IMR-90 (cell line): ENCODE measurements around the gene NFYC. TPM values are rescaled to one million over a fixed set of nuclear protein-coding genes. Genes with fewer than 3 reads are reported as not detected.

ENCODE experiments used
- ATAC-seq: fragments of 200-7000 bp; cut with Tn5 transposase; 2 replicates; pipeline ENCODE4 v1.9.1; 2020; ENCODE audit warnings: low read depth, mild to moderate bottlenecking, moderate library complexity
- BruUV-seq: library from RNA; stranded (reverse); fragments of 400-500 nt; replicated peaks from 2 replicates; lab custom pipeline; 2021; lab: Mats Ljungman, UMichigan
- CTCF ChIA-PET: fragments of 300-600 bp; formaldehyde crosslinking; extraction: SDS; loops from one replicate; lab custom pipeline; 2021; ENCODE audit warnings: antibody characterized with exemption; lab: Yijun Ruan, JAX
- POLR2A ChIA-PET: fragments of 300-600 bp; sonication (Branson Sonifier 250); formaldehyde crosslinking; loops from one replicate; lab custom pipeline; 2022; ENCODE audit warnings: antibody characterized with exemption; ENCODE audit not compliant: unreplicated experiment; lab: Charles Lee
- DNase-seq: peaks from one replicate; pipeline ENCODE4 v3.0.0; 2013
- H2AFZ ChIP-seq: replicated peaks from 2 replicates; pipeline ENCODE3; 2013; ENCODE audit warnings: low read length, mild to moderate bottlenecking; ENCODE audit not compliant: poor library complexity
- H2AK5ac ChIP-seq: 2 replicates; pipeline ENCODE4 v1.6.1; 2013; ENCODE audit warnings: low read depth, low read length, inconsistent platforms
- H2AK9ac ChIP-seq: replicated peaks from 2 replicates; pipeline ENCODE3; 2013; ENCODE audit warnings: mild to moderate bottlenecking, low read depth, low read length, moderate library complexity; ENCODE audit not compliant: poor library complexity
- H2BK120ac ChIP-seq: 2 replicates; pipeline ENCODE4 v1.6.1; 2013; ENCODE audit warnings: low read depth, low read length, inconsistent platforms
- H2BK15ac ChIP-seq: 3 replicates; pipeline ENCODE4 v1.6.1; 2013; ENCODE audit warnings: low read depth, low read length, inconsistent platforms
- H2BK20ac ChIP-seq: 2 replicates; pipeline ENCODE4 v1.6.1; 2013; ENCODE audit warnings: low read depth, mild to moderate bottlenecking, inconsistent platforms, low read length, moderate library complexity
- H2BK5ac ChIP-seq: 2 replicates; pipeline ENCODE4 v1.6.1; 2013; ENCODE audit warnings: mild to moderate bottlenecking, low read depth, low read length, inconsistent platforms; ENCODE audit not compliant: poor library complexity, severe bottlenecking
- H3K14ac ChIP-seq: replicated peaks from 2 replicates; pipeline ENCODE4 v1.6.1; 2013; ENCODE audit warnings: low read depth, low read length, inconsistent platforms
- H3K18ac ChIP-seq: 2 replicates; pipeline ENCODE4 v1.6.1; 2013; ENCODE audit warnings: low read depth, low read length, control low read depth
- H3K23ac ChIP-seq: 2 replicates; pipeline ENCODE4 v1.6.1; 2013; ENCODE audit warnings: low read depth, low read length, inconsistent platforms
- H3K27ac ChIP-seq: 2 replicates; pipeline ENCODE4 v1.5.1; 2013; ENCODE audit warnings: mild to moderate bottlenecking, control low read depth, low read length; ENCODE audit not compliant: insufficient read depth
- H3K27me3 ChIP-seq: 2 replicates; pipeline ENCODE4 v1.6.1; 2013; ENCODE audit warnings: low read length; ENCODE audit not compliant: control insufficient read depth, insufficient read depth
- H3K36me3 ChIP-seq: 2 replicates; pipeline ENCODE4 v1.6.1; 2013; ENCODE audit warnings: low read length, mixed read lengths; ENCODE audit not compliant: control insufficient read depth, insufficient read depth
- H3K4ac ChIP-seq: 2 replicates; pipeline ENCODE4 v1.6.1; 2013; ENCODE audit warnings: low read depth, low read length, inconsistent platforms
- H3K4me1 ChIP-seq: 2 replicates; pipeline ENCODE4 v1.6.1; 2013; ENCODE audit warnings: low read length, mixed read lengths; ENCODE audit not compliant: control insufficient read depth, insufficient read depth
- H3K4me2 ChIP-seq: 2 replicates; pipeline ENCODE4 v1.6.1; 2013; ENCODE audit warnings: low read depth, mild to moderate bottlenecking, control low read depth, low read length, moderate library complexity
- H3K4me3 ChIP-seq: 2 replicates; pipeline ENCODE4 v1.5.1; 2013; ENCODE audit warnings: low read depth, mild to moderate bottlenecking, control low read depth, low read length, moderate library complexity; ENCODE audit not compliant: insufficient read depth
- H3K56ac ChIP-seq: 2 replicates; pipeline ENCODE4 v1.6.1; 2013; ENCODE audit warnings: low read length, inconsistent platforms; ENCODE audit not compliant: insufficient read depth; ENCODE audit errors: extremely low read depth
- H3K79me1 ChIP-seq, 2 experiments: 2 replicates each; pipeline ENCODE4 v1.6.1; 2013; ENCODE audit warnings: low read length in 2 of 2, inconsistent platforms in 1 of 2, low read depth in 1 of 2
- H3K9ac ChIP-seq: 2 replicates; pipeline ENCODE4 v1.6.1; 2013; ENCODE audit warnings: low read depth, low read length, control low read depth
- H3K9me1 ChIP-seq: 2 replicates; pipeline ENCODE4 v1.6.1; 2013; ENCODE audit warnings: low read length, inconsistent platforms; ENCODE audit not compliant: insufficient read depth
- H3K9me3 ChIP-seq: 2 replicates; pipeline ENCODE4 v1.6.1; 2013; ENCODE audit warnings: low read length; ENCODE audit not compliant: control insufficient read depth, insufficient read depth
- H4K20me1 ChIP-seq: 2 replicates; pipeline ENCODE4 v1.6.1; 2013; ENCODE audit warnings: low read length, inconsistent platforms; ENCODE audit not compliant: insufficient read depth
- H4K5ac ChIP-seq: 2 replicates; pipeline ENCODE4 v1.6.1; 2013; ENCODE audit warnings: mild to moderate bottlenecking, low read depth, low read length, control low read depth
- H4K8ac ChIP-seq, 2 experiments: 2 replicates each; pipeline ENCODE4 v1.6.1; 2013; ENCODE audit warnings: low read depth in 2 of 2, low read length in 2 of 2, control low read depth in 1 of 2, inconsistent platforms in 1 of 2
- H4K91ac ChIP-seq: 2 replicates; pipeline ENCODE4 v1.6.1; 2013; ENCODE audit warnings: low read depth, low read length, inconsistent platforms; ENCODE audit not compliant: insufficient read depth
- BHLHE40 ChIP-seq: fragments of 150-350 bp; IDR thresholded peaks from 2 replicates; pipeline ENCODE4 v1.6.1; 2016; ENCODE audit warnings: mild to moderate bottlenecking, low read depth, low read length
- CEBPB ChIP-seq: IDR thresholded peaks from 2 replicates; pipeline ENCODE4 v1.6.1; 2012; ENCODE audit warnings: low read depth, low read length, improper control_type of control experiment
- CHD1 ChIP-seq: IDR thresholded peaks from 2 replicates; pipeline ENCODE4 v1.6.1; 2012; ENCODE audit warnings: low read depth, low read length, improper control_type of control experiment
- CTCF ChIP-seq: conservative IDR thresholded peaks from 2 replicates; pipeline ENCODE4 v1.5.1; 2012; ENCODE audit warnings: mild to moderate bottlenecking, low read depth, low read length, improper control_type of control experiment
- ELK1 ChIP-seq: fragments of 150-350 bp; IDR thresholded peaks from 2 replicates; pipeline ENCODE4 v1.6.1; 2016; ENCODE audit warnings: low read depth, mild to moderate bottlenecking, low read length, moderate library complexity, borderline replicate concordance
- FOS ChIP-seq: fragments of 150-350 bp; IDR thresholded peaks from 2 replicates; pipeline ENCODE4 v1.6.1; 2016; ENCODE audit warnings: low read depth, low read length
- MAZ ChIP-seq: IDR thresholded peaks from 2 replicates; pipeline ENCODE4 v1.6.1; 2012; ENCODE audit warnings: low read depth, mild to moderate bottlenecking, low read length, improper control_type of control experiment, moderate library complexity, borderline replicate concordance
- MXI1 ChIP-seq: IDR thresholded peaks from 2 replicates; pipeline ENCODE4 v1.6.1; 2012; ENCODE audit warnings: low read depth, mild to moderate bottlenecking, low read length, moderate library complexity, borderline replicate concordance
- NFE2L2 ChIP-seq: fragments of 150-350 bp; IDR thresholded peaks from 2 replicates; pipeline ENCODE4 v1.6.1; 2016; ENCODE audit warnings: low read depth, mild to moderate bottlenecking, low read length
- POLR2A ChIP-seq: IDR thresholded peaks from 2 replicates; pipeline ENCODE4 v1.6.1; 2012; ENCODE audit warnings: mild to moderate bottlenecking, low read depth, low read length
- RAD21 ChIP-seq: IDR thresholded peaks from 2 replicates; pipeline ENCODE4 v1.6.1; 2012; ENCODE audit warnings: low read length, improper control_type of control experiment
- RCOR1 ChIP-seq: IDR thresholded peaks from 2 replicates; pipeline ENCODE4 v1.6.1; 2012; ENCODE audit warnings: mild to moderate bottlenecking, low read length, improper control_type of control experiment; ENCODE audit not compliant: insufficient replicate concordance
- RFX5 ChIP-seq: IDR thresholded peaks from 2 replicates; pipeline ENCODE4 v1.8.0; 2012; ENCODE audit warnings: low read depth, mild to moderate bottlenecking, low read length, moderate library complexity
- USF2 ChIP-seq: fragments of 150-350 bp; IDR thresholded peaks from 2 replicates; pipeline ENCODE4 v1.6.1; 2017; ENCODE audit warnings: mild to moderate bottlenecking, antibody characterized with exemption, low read length, low read depth
- WGBS, 2 experiments: methylation state at CpG; one replicate each; pipeline versions ENCODE4 v1.1.5 to v1.1.7; 2013; ENCODE audit warnings: missing lambda C conversion rate in 2 of 2; ENCODE audit not compliant: insufficient read length in 1 of 2; ENCODE audit errors: extremely low coverage in 2 of 2; 5-methylcytosine and 5-hydroxymethylcytosine counted together
- dilution Hi-C: fragments of 300-500 bp; cut with HindIII; formaldehyde crosslinking; loops from one replicate; pipeline ENCODE4 v1.14.3; 2018; ENCODE audit warnings: low sequenced_read_pairs; ENCODE audit not compliant: unreplicated experiment
- in situ Hi-C: fragments of 300-500 bp; cut with MboI; formaldehyde crosslinking; loops from 3 replicates; pipeline ENCODE4 v1.14.3; 2019; ENCODE audit warnings: low sequenced_read_pairs, inconsistent platforms, mixed read lengths
- intact Hi-C: fragments of 100-400 bp; cut with micrococcal nuclease; formaldehyde crosslinking; loops from 2 replicates; pipeline ENCODE4 v1.10.0; 2022
- polyA plus RNA-seq, 3 experiments: library from polyadenylated mRNA; depleted of rRNA; stranded (reverse); fragments of >200 nt; gene quantifications; 2 replicates each; pipeline ENCODE4 v1.2.3, GENCODE V29; 2012; ENCODE audit warnings: low replicate concordance in 1 of 3
- total RNA-seq: library from RNA; depleted of rRNA; stranded (reverse); fragments of >200 nt; gene quantifications from 2 replicates; pipeline ENCODE4 v1.2.3, GENCODE V29; 2012

Gene NFYC
- total and polyA plus RNA-seq, 2 of the 4 experiments (the other 2 are of a cell fraction) = 45.2 to 62.2 TPM

- no CpG with 5 or more reads among the region's 6 CpGs for WGBS, 2 experiments
- Histone ChIP-seq H3K4me3 (no peak overlapping the region), H3K36me3 (peaks cover 9% of the 10 kb centered on the region), H2AK5ac (no peak overlapping the region), H3K9ac (no peak overlapping the region), H2BK15ac (no peak overlapping the region), H3K27me3 (no peaks in the 10 kb centered on the region), H4K8ac (no peak overlapping the region), H3K9me3 (no peaks in the 10 kb centered on the region; the same call in 1 of the 2 replicates), H3K4me1 (peaks cover 5% of the 10 kb centered on the region), H3K27ac (no peak overlapping the region), H2AFZ (no peak overlapping the region), H3K56ac (no peak overlapping the region), H3K18ac (no peak overlapping the region), H2AK9ac (no peak overlapping the region), H3K14ac (no peak overlapping the region), H4K20me1 (no peaks in the 10 kb centered on the region; the same call in 1 of the 2 replicates), H2BK120ac (no peak overlapping the region), H4K91ac (no peak overlapping the region), H4K5ac (no peak overlapping the region), H3K4ac (no peak overlapping the region), H3K9me1 (peaks cover 5% of the 10 kb centered on the region), H3K79me1 (peaks cover 29 to 34% of the 10 kb centered on the region in 2 experiments), H3K23ac (no peak overlapping the region), H2BK20ac (no peak overlapping the region), H3K4me2 (no peak overlapping the region), H2BK5ac (no peak overlapping the region)
- ChIA-PET CTCF (no interaction called here), POLR2A (no interaction called here)
- dilution Hi-C loops (no loop called here), intact Hi-C loops (no loop called here), in situ Hi-C loops (no loop called here)
- BruUV-seq = no TSS peak
- TF ChIP-seq CTCF (no peak), RFX5 (no peak), POLR2A (no peak), MXI1 (no peak), MAZ (no peak), CHD1 (no peak), ELK1 (no peak), FOS (no peak), CEBPB (no peak), NFE2L2 (no peak), RAD21 (no peak), BHLHE40 (no peak), RCOR1 (no peak), USF2 (no peak)
- no peak for DNase-seq
- ATAC-seq = no peak
Observed at GRCh38 chr1:40738831-40739230, 47.3 kb downstream of the NFYC start.
